Keratinocyte (primary cell): ENCODE data around the gene OR56A1. TPM values are rescaled to one million over a fixed set of nuclear protein-coding genes. Genes with fewer than 3 reads are reported as not detected.

ENCODE experiments used
- DNase-seq: peaks from one replicate; pipeline ENCODE4 v3.0.0-alpha.2; 2011; ENCODE audit warnings: low read depth, missing footprints, low spot score
- FAIRE-seq: peaks from 2 replicates; lab custom pipeline; 2011; peaks lifted over from hg19 to GRCh38; lab: Jason Lieb, UNC
- H2AFZ ChIP-seq: 2 replicates; pipeline ENCODE4 v1.6.0; 2012; ENCODE audit warnings: low read length, control low read depth, inconsistent platforms; ENCODE audit not compliant: control insufficient read depth
- H3K27ac ChIP-seq: 2 replicates; pipeline ENCODE4 v1.5.1; 2011; ENCODE audit warnings: low read length; ENCODE audit not compliant: control insufficient read depth, insufficient read depth
- H3K27me3 ChIP-seq: 3 replicates; pipeline ENCODE4 v1.6.0; 2011; ENCODE audit warnings: low read length; ENCODE audit not compliant: control insufficient read depth, insufficient read depth; ENCODE audit errors: extremely low read depth
- H3K36me3 ChIP-seq, 2 experiments: 2 replicates in 1 of 2; 3 replicates in 1 of 2; pipeline ENCODE4 v1.5.1; 2011; ENCODE audit warnings: low read length in 2 of 2, mild to moderate bottlenecking in 1 of 2; ENCODE audit not compliant: control insufficient read depth in 2 of 2, insufficient read depth in 2 of 2; ENCODE audit errors: extremely low read depth in 1 of 2
- H3K4me1 ChIP-seq: 3 replicates; pipeline ENCODE4 v1.5.1; 2011; ENCODE audit warnings: low read length; ENCODE audit not compliant: control insufficient read depth, insufficient read depth; ENCODE audit errors: extremely low read depth
- H3K4me2 ChIP-seq: 3 replicates; pipeline ENCODE4 v1.6.0; 2011; ENCODE audit warnings: low read depth, low read length; ENCODE audit not compliant: control insufficient read depth, insufficient read depth; ENCODE audit errors: extremely low read depth
- H3K4me3 ChIP-seq, 3 experiments: fragments of 200-600 bp in 1 of 3; sonication (generic) in 1 of 3; 2 replicates in 2 of 3; 3 replicates in 1 of 3; pipeline ENCODE4 v1.5.1; 2011 to 2016; ENCODE audit warnings: low read length in 3 of 3, mild to moderate bottlenecking in 3 of 3, control low read depth in 2 of 3, inconsistent platforms in 1 of 3, low read depth in 1 of 3, mixed read lengths in 1 of 3, mixed run types in 1 of 3, moderate library complexity in 1 of 3; ENCODE audit not compliant: control insufficient read depth in 2 of 3, insufficient read depth in 2 of 3; ENCODE audit errors: extremely low read depth in 1 of 3
- H3K79me2 ChIP-seq: 2 replicates; pipeline ENCODE4 v1.6.0; 2012; ENCODE audit warnings: low read length; ENCODE audit not compliant: control insufficient read depth, insufficient read depth
- H3K9ac ChIP-seq: 3 replicates; pipeline ENCODE4 v1.6.0; 2011; ENCODE audit warnings: low read length; ENCODE audit not compliant: control insufficient read depth, insufficient read depth; ENCODE audit errors: extremely low read depth
- H3K9me1 ChIP-seq: 3 replicates; pipeline ENCODE4 v1.6.0; 2011; ENCODE audit warnings: low read length; ENCODE audit not compliant: control insufficient read depth, insufficient read depth; ENCODE audit errors: extremely low read depth
- H3K9me3 ChIP-seq: 2 replicates; pipeline ENCODE4 v1.5.1; 2012; ENCODE audit warnings: low read depth, low read length; ENCODE audit not compliant: control insufficient read depth
- H4K20me1 ChIP-seq: 3 replicates; pipeline ENCODE4 v1.6.0; 2011; ENCODE audit warnings: low read length; ENCODE audit not compliant: control insufficient read depth, insufficient read depth; ENCODE audit errors: extremely low read depth
- EZH2 ChIP-seq: IDR thresholded peaks from one replicate; pipeline ENCODE4 v1.6.1; 2012; ENCODE audit warnings: inconsistent platforms, mild to moderate bottlenecking, low read length, moderate library complexity
- dilution Hi-C: fragments of 300-500 bp; cut with MboI; formaldehyde crosslinking; loops from one replicate; pipeline ENCODE4 v1.7.0; 2020; ENCODE audit warnings: low sequenced_read_pairs; ENCODE audit not compliant: extremely low pct_ligation_motif_present
- polyA plus RNA-seq, 5 experiments: library from polyadenylated mRNA; depleted of rRNA in 3 of 5; stranded (reverse) in 3 of 5; stranded (forward) in 1 of 5; unstranded in 1 of 5; fragments of >200 nt; gene quantifications; 1 replicate in 1 of 5; 2 replicates in 3 of 5; 3 replicates in 1 of 5; pipeline versions ENCODE4 v1.2.1 to v1.2.3, GENCODE V29; 2011 to 2012; ENCODE audit warnings: missing spikeins in 2 of 5, low read depth in 1 of 5, low replicate concordance in 1 of 5
- TF ChIP-seq, protein P1 (sequence below), 3 experiments: IDR thresholded peaks in 1 of 3; conservative IDR thresholded peaks in 1 of 3; optimal IDR thresholded peaks in 1 of 3; 2 replicates in 2 of 3; 3 replicates in 1 of 3; pipeline versions ENCODE3 to v1.5.1; 2011; ENCODE audit warnings: low read length in 3 of 3, mild to moderate bottlenecking in 3 of 3, moderate library complexity in 2 of 3, control low read depth in 1 of 3, inconsistent platforms in 1 of 3; ENCODE audit not compliant: insufficient read depth in 2 of 3; ENCODE audit errors: extremely low read depth in 1 of 3

Gene OR56A1
- polyA plus RNA-seq, 1 donor (not counting 4 experiments of a cell fraction or from before 2014, with no cell fraction given) = not detected

DNA sequence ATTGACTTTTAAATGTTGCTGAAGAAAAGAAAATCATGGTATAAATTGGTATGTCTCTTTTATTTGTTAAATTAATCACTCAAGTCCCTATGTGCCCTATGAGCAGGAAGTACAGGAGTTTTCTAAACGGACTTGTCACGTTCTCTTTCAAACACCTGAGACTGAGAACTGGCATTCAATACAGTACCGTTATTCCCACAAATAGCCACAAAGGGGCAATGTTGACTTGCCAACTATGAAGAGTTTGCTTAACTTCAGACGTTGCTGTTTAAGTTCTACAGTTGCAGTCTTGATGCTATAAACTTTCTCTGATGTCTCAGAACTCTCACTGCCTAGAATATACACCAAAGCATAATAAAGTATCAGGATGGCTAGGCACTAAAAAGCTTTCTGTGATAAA is 7.6 kb downstream of the OR56A1 start:
- Histone ChIP-seq H3K4me2 (no peak overlapping the region), H2AFZ (no peak overlapping the region), H3K9ac (no peak overlapping the region), H3K4me1 (no peaks in the 10 kb centered on the region), H3K4me3 (no peak overlapping the region), H4K20me1 (no peaks in the 10 kb centered on the region), H3K36me3 (no peaks in the 10 kb centered on the region), H3K9me1 (no peaks in the 10 kb centered on the region), H3K27me3 (no peaks in the 10 kb centered on the region), H3K27ac (no peak overlapping the region), H3K79me2 (no peaks in the 10 kb centered on the region), H3K9me3 (no peaks in the 10 kb centered on the region)
- TF ChIP-seq, protein P1, sequence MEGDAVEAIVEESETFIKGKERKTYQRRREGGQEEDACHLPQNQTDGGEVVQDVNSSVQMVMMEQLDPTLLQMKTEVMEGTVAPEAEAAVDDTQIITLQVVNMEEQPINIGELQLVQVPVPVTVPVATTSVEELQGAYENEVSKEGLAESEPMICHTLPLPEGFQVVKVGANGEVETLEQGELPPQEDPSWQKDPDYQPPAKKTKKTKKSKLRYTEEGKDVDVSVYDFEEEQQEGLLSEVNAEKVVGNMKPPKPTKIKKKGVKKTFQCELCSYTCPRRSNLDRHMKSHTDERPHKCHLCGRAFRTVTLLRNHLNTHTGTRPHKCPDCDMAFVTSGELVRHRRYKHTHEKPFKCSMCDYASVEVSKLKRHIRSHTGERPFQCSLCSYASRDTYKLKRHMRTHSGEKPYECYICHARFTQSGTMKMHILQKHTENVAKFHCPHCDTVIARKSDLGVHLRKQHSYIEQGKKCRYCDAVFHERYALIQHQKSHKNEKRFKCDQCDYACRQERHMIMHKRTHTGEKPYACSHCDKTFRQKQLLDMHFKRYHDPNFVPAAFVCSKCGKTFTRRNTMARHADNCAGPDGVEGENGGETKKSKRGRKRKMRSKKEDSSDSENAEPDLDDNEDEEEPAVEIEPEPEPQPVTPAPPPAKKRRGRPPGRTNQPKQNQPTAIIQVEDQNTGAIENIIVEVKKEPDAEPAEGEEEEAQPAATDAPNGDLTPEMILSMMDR (optimal IDR thresholded peaks at IDR 0.05 in 1 of 3, IDR thresholded peaks at IDR 0.05 in 1 of 3, conservative IDR thresholded peaks at IDR 0.05 in 1 of 3; ENCODE audit: extremely low read depth in 1 of 3, insufficient read depth in 2 of 3, low read length in 3 of 3) = peak; percentile 47 to 53 (median 51)
- no peak for TF ChIP-seq EZH2
- dilution Hi-C loops = no loop called here
- no peak for DNase-seq
- no peak for FAIRE-seq

DNA sequence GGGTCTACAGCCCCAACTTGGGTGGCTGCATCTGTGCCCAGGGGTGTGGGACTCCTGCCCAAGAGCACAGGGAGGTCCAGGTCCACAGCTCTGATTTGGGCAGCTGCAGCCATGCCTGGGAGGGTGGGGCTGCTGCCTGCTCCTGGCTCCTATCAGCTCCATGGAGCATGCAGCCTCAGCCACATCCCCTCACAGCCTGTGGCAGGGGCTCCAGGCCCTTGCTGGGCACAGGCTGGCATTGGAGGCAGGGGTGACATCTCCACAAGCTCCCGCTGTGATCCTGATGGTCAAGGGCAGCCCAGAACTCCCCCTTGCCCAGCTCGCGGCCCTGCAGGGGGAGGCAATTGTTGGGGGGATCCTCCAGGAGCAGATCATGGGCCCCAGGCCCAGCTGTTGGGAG is 17.5 kb downstream of the OR56A1 start:
- no peaks in the 10 kb centered on the region for H3K79me2 ChIP-seq
- no peak for TF ChIP-seq EZH2
- TF ChIP-seq, protein P1 (optimal IDR thresholded peaks at IDR 0.05 in 1 of 3, IDR thresholded peaks at IDR 0.05 in 1 of 3, conservative IDR thresholded peaks at IDR 0.05 in 1 of 3; ENCODE audit: extremely low read depth in 1 of 3, insufficient read depth in 2 of 3, low read length in 3 of 3) = no peak
- dilution Hi-C loops = no loop called here
- H3K36me3 ChIP-seq = no peaks in the 10 kb centered on the region
- no peak overlapping the region for H3K4me2 ChIP-seq
- no peaks in the 10 kb centered on the region for H3K27me3 ChIP-seq
- no peaks in the 10 kb centered on the region for H3K9me3 ChIP-seq
- no peak overlapping the region for H3K4me3 ChIP-seq
- no peak overlapping the region for H3K27ac ChIP-seq
- no peaks in the 10 kb centered on the region for H3K4me1 ChIP-seq
- DNase-seq = no peak
- no peaks in the 10 kb centered on the region for H3K9me1 ChIP-seq
- FAIRE-seq = no peak
- no peak overlapping the region for H3K9ac ChIP-seq
- H2AFZ ChIP-seq = no peak overlapping the region
- no peaks in the 10 kb centered on the region for H4K20me1 ChIP-seq
